HCT116 (cell line): ENCODE data around the gene ZNF717. TPM values are rescaled to one million over a fixed set of nuclear protein-coding genes. Genes with fewer than 3 reads are reported as not detected.

ENCODE experiments used
- ATAC-seq: fragments of 200-7000 bp; cut with Tn5 transposase; 2 replicates; pipeline ENCODE4 v1.9.1; 2020; ENCODE audit warnings: mild to moderate bottlenecking, moderate library complexity
- BruUV-seq: library from RNA; stranded (reverse); fragments of 400-500 nt; replicated peaks from 2 replicates; lab custom pipeline; 2021; lab: Mats Ljungman, UMichigan
- CTCF ChIA-PET: fragments of 300-600 bp; sonication (Branson Sonifier 250); formaldehyde crosslinking; loops from one replicate; lab custom pipeline; 2021; ENCODE audit warnings: antibody characterized with exemption; lab: Charles Lee
- POLR2A ChIA-PET: fragments of 300-600, 350-600 bp; sonication (Branson Sonifier 250); formaldehyde crosslinking; loops from one replicate; lab custom pipeline; 2021; ENCODE audit warnings: antibody characterized with exemption; lab: Charles Lee
- RAD21 ChIA-PET, 2 experiments: fragments of 300-600 bp; sonication (Branson Sonifier 250); formaldehyde crosslinking; loops; one replicate each; lab custom pipeline; 2023; ENCODE audit warnings: low total read pairs in 2 of 2; ENCODE audit not compliant: uncharacterized antibody in 2 of 2, unreplicated experiment in 2 of 2, low non-redundant PET in 1 of 2; lab: Charles Lee
- DNase-seq: peaks from one replicate; pipeline ENCODE4 v3.0.0-alpha.2; 2010; ENCODE audit warnings: low read depth, low spot score
- H2AFZ ChIP-seq: fragments of 200-600 bp; shearing (Covaris generic), sonication (generic); 2 replicates; pipeline ENCODE4 v1.6.1; 2017; ENCODE audit warnings: low read depth, mixed run types, mixed read lengths, antibody characterized with exemption, low read length; ENCODE audit not compliant: poor library complexity, severe bottlenecking
- H3K27ac ChIP-seq: 2 replicates; pipeline ENCODE4 v1.5.1; 2012; ENCODE audit warnings: low read depth, low read length
- H3K27me3 ChIP-seq: fragments of 200-600 bp; sonication (generic); 2 replicates; pipeline ENCODE4 v1.6.1; 2016; ENCODE audit warnings: mixed run types, low read length, mixed read lengths; ENCODE audit not compliant: insufficient read depth
- H3K36me3 ChIP-seq, 2 experiments: fragments of 200-500 bp in 1 of 2; fragments of 200-600 bp in 1 of 2; sonication (Bioruptor generic) in 1 of 2; sonication (generic) in 1 of 2; 2 replicates each; pipeline versions ENCODE4 v1.5.1 to v1.6.1; 2014 to 2016; ENCODE audit warnings: low read length in 2 of 2, inconsistent platforms in 1 of 2, mixed read lengths in 1 of 2, mixed run types in 1 of 2; ENCODE audit not compliant: insufficient read depth in 2 of 2, control insufficient read depth in 1 of 2
- H3K4me1 ChIP-seq, 2 experiments: fragments of 200-600 bp in 1 of 2; sonication (generic) in 1 of 2; 2 replicates each; pipeline versions ENCODE4 v1.5.1 to v1.6.1; 2012 to 2017; ENCODE audit warnings: low read length in 2 of 2, inconsistent platforms in 1 of 2, mild to moderate bottlenecking in 1 of 2, mixed read lengths in 1 of 2, mixed run types in 1 of 2, moderate library complexity in 1 of 2; ENCODE audit not compliant: insufficient read depth in 2 of 2, control insufficient read depth in 1 of 2
- H3K4me2 ChIP-seq: fragments of 200-600 bp; sonication (generic); 2 replicates; pipeline ENCODE4 v1.6.1; 2017; ENCODE audit warnings: mixed run types, low read length, mixed read lengths
- H3K4me3 ChIP-seq, 2 experiments: fragments of 200-600 bp in 1 of 2; sonication (generic) in 1 of 2; replicated peaks in 1 of 2; 2 replicates each; pipeline ENCODE4 v1.5.1; 2011 to 2016; ENCODE audit warnings: low read length in 2 of 2, control low read depth in 1 of 2, low read depth in 1 of 2, mild to moderate bottlenecking in 1 of 2, mixed read lengths in 1 of 2, mixed run types in 1 of 2
- H3K79me2 ChIP-seq: fragments of 200-600 bp; sonication (generic); 2 replicates; pipeline ENCODE4 v1.6.1; 2017; ENCODE audit warnings: mild to moderate bottlenecking, mixed run types, low read length, moderate library complexity, mixed read lengths; ENCODE audit not compliant: insufficient read depth
- H3K9ac ChIP-seq: fragments of 200-600 bp; sonication (generic); 2 replicates; pipeline ENCODE4 v1.6.1; 2016; ENCODE audit warnings: low read length, mixed read lengths
- H3K9me2 ChIP-seq: fragments of 200-600 bp; sonication (generic), shearing (Covaris generic); 2 replicates; pipeline ENCODE4 v1.6.1; 2017; ENCODE audit warnings: mixed run types, mild to moderate bottlenecking, moderate library complexity; ENCODE audit not compliant: insufficient read depth
- H3K9me3 ChIP-seq, 2 experiments: fragments of 200-500 bp in 1 of 2; fragments of 200-600 bp in 1 of 2; sonication (Bioruptor generic) in 1 of 2; sonication (generic) in 1 of 2; 2 replicates each; pipeline ENCODE4 v1.6.1; 2014 to 2017; ENCODE audit warnings: low read length in 2 of 2, mixed read lengths in 2 of 2, inconsistent platforms in 1 of 2, low read depth in 1 of 2, mild to moderate bottlenecking in 1 of 2, mixed run types in 1 of 2, moderate library complexity in 1 of 2; ENCODE audit not compliant: control insufficient read depth in 1 of 2, insufficient read depth in 1 of 2
- H4K20me1 ChIP-seq: fragments of 200-600 bp; sonication (generic), shearing (Covaris generic); 2 replicates; pipeline ENCODE4 v1.6.1; 2017; ENCODE audit warnings: mixed run types, mild to moderate bottlenecking, moderate library complexity; ENCODE audit not compliant: insufficient read depth
- CBX3 ChIP-seq: IDR thresholded peaks from 2 replicates; pipeline ENCODE4 v1.6.1; 2012; ENCODE audit warnings: low read depth
- CEBPB ChIP-seq: IDR thresholded peaks from 2 replicates; pipeline ENCODE4 v1.6.1; 2012; ENCODE audit warnings: low read depth
- EGR1 ChIP-seq: IDR thresholded peaks from 2 replicates; pipeline ENCODE4 v1.6.1; 2012; ENCODE audit warnings: low read depth
- EZH2 ChIP-seq: fragments of 200-600 bp; sonication (generic); IDR thresholded peaks from 2 replicates; pipeline ENCODE4 v1.6.1; 2017; ENCODE audit warnings: antibody characterized with exemption, mixed run types
- EZH2phosphoT487 ChIP-seq: fragments of 200-600 bp; IDR thresholded peaks from 2 replicates; pipeline ENCODE4 v1.6.1; 2018; ENCODE audit warnings: antibody characterized with exemption, borderline replicate concordance
- FOSL1 ChIP-seq: IDR thresholded peaks from 2 replicates; pipeline ENCODE4 v1.6.1; 2012; ENCODE audit warnings: low read depth
- JUND ChIP-seq: IDR thresholded peaks from 2 replicates; pipeline ENCODE4 v1.6.1; 2012
- POLR2A ChIP-seq: IDR thresholded peaks from 2 replicates; pipeline ENCODE4 v1.7.0; 2011; ENCODE audit warnings: borderline replicate concordance; ENCODE audit not compliant: insufficient read depth, insufficient read length; ENCODE audit errors: extremely low read depth
- POLR2AphosphoS5 ChIP-seq: IDR thresholded peaks from 2 replicates; pipeline ENCODE4 v1.6.1; 2011; ENCODE audit warnings: mild to moderate bottlenecking, low read depth, low read length, moderate library complexity
- RAD21 ChIP-seq: IDR thresholded peaks from 2 replicates; pipeline ENCODE4 v1.6.1; 2012; ENCODE audit warnings: low read depth, mild to moderate bottlenecking
- SIN3A ChIP-seq: IDR thresholded peaks from 2 replicates; pipeline ENCODE4 v1.6.1; 2012; ENCODE audit warnings: low read depth
- SP1 ChIP-seq: IDR thresholded peaks from 2 replicates; pipeline ENCODE4 v1.6.1; 2012; ENCODE audit warnings: low read depth
- SRF ChIP-seq: IDR thresholded peaks from 2 replicates; pipeline ENCODE4 v1.6.1; 2012; ENCODE audit warnings: low read depth
- TCF7L2 ChIP-seq: IDR thresholded peaks from 2 replicates; pipeline ENCODE4 v1.7.0; 2011; ENCODE audit warnings: borderline replicate concordance, inconsistent platforms; ENCODE audit not compliant: insufficient read depth, insufficient read length; ENCODE audit errors: extremely low read depth
- ZFX ChIP-seq: fragments of 450-650 bp; IDR thresholded peaks from 2 replicates; pipeline ENCODE4 v1.6.1; 2017
- intact Hi-C: fragments of 100-400 bp; cut with micrococcal nuclease; formaldehyde crosslinking; loops from 2 replicates; pipeline ENCODE4 v1.10.0; 2022
- total RNA-seq: library from RNA; stranded (reverse); gene quantifications from one replicate; pipeline ENCODE4 v1.2.1, GENCODE V29; 2021; ENCODE audit not compliant: unreplicated experiment
- TF ChIP-seq, protein P1 (sequence below), 3 experiments: fragments of 200-600 bp in 1 of 3; sonication (generic) in 1 of 3; IDR thresholded peaks in 2 of 3; conservative IDR thresholded peaks in 1 of 3; 2 replicates each; pipeline ENCODE4 v1.5.1; 2012 to 2017; ENCODE audit warnings: low read depth in 2 of 3, low read length in 2 of 3, antibody characterized with exemption in 1 of 3, borderline replicate concordance in 1 of 3, control low read depth in 1 of 3, mild to moderate bottlenecking in 1 of 3, mixed read lengths in 1 of 3, mixed run types in 1 of 3, moderate library complexity in 1 of 3; ENCODE audit not compliant: insufficient read depth in 1 of 3
- TF ChIP-seq, protein P2 (sequence below): IDR thresholded peaks from 2 replicates; pipeline ENCODE4 v1.6.1; 2012
- TF ChIP-seq, protein P3 (sequence below): IDR thresholded peaks from 2 replicates; pipeline ENCODE4 v1.6.1; 2012
- TF ChIP-seq, protein P4 (sequence below): IDR thresholded peaks from 2 replicates; pipeline ENCODE4 v1.6.1; 2011; ENCODE audit warnings: mild to moderate bottlenecking, low read length, moderate library complexity; ENCODE audit not compliant: insufficient replicate concordance; ENCODE audit errors: extremely low read depth
- TF ChIP-seq, protein P5 (sequence below): IDR thresholded peaks from 2 replicates; pipeline ENCODE4 v1.6.1; 2012; ENCODE audit warnings: low read depth

Gene ZNF717
- total RNA-seq, 1 experiment from 2014 or later = 0.12 TPM

DNA sequence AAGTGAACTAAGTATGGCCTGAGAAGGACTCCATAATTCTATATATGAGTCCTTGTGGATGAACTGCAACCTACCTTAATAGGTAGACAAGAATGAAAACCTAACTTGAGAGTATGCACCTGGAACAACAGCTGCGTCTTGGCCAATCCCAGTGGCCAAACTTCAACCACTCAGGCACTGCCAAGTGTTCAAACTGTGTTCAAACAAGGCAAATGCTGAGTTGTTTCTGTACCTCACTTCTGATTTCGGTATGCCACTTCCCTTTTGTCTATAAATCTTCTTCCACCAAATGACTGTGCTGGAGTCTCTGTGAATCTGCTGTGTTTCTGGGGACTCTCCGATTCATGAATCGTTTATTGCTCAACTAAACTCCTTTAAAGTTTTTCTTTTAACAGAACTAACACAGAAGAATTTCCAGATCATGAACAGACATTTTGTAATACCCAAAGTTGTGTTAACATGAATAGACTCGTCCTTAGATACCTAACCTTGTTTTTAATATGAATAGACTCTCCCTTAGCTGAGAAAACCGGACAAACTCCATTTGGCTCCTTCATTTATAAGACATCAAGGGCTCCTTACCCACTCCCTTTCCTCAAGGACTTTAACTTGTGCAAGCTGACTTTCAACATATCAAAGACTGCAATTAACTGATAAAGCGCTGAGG is 4.1 kb downstream of the ZNF717 start:
- ChIA-PET CTCF (no interaction called here), POLR2A (no interaction called here), RAD21 (no interaction called here)
- intact Hi-C loops = no loop called here
- Histone ChIP-seq H2AFZ (no peak overlapping the region), H4K20me1 (no peaks in the 10 kb centered on the region), H3K9me2 (no peaks in the 10 kb centered on the region), H3K9ac (no peak overlapping the region), H3K4me3 (no peak overlapping the region), H3K4me1 (no peaks in the 10 kb centered on the region), H3K27me3 (no peaks in the 10 kb centered on the region), H3K4me2 (no peak overlapping the region), H3K9me3 (no peaks in the 10 kb centered on the region; a peak in 1 of 4 replicates), H3K79me2 (no peaks in the 10 kb centered on the region), H3K27ac (no peak overlapping the region), H3K36me3 (no peaks in the 10 kb centered on the region)
- TF ChIP-seq, protein P1, sequence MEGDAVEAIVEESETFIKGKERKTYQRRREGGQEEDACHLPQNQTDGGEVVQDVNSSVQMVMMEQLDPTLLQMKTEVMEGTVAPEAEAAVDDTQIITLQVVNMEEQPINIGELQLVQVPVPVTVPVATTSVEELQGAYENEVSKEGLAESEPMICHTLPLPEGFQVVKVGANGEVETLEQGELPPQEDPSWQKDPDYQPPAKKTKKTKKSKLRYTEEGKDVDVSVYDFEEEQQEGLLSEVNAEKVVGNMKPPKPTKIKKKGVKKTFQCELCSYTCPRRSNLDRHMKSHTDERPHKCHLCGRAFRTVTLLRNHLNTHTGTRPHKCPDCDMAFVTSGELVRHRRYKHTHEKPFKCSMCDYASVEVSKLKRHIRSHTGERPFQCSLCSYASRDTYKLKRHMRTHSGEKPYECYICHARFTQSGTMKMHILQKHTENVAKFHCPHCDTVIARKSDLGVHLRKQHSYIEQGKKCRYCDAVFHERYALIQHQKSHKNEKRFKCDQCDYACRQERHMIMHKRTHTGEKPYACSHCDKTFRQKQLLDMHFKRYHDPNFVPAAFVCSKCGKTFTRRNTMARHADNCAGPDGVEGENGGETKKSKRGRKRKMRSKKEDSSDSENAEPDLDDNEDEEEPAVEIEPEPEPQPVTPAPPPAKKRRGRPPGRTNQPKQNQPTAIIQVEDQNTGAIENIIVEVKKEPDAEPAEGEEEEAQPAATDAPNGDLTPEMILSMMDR (IDR thresholded peaks at IDR 0.05 in 2 of 3, conservative IDR thresholded peaks at IDR 0.05 in 1 of 3; ENCODE audit: borderline replicate concordance in 1 of 3, insufficient read depth in 1 of 3, low read depth in 2 of 3, low read length in 2 of 3) = no peak
- TF ChIP-seq POLR2AphosphoS5 = no peak
- no peak for TF ChIP-seq EGR1
- no peak for TF ChIP-seq CBX3
- no peak for TF ChIP-seq CEBPB
- TF ChIP-seq TCF7L2 = no peak
- no peak for TF ChIP-seq EZH2phosphoT487
- TF ChIP-seq FOSL1 = no peak
- TF ChIP-seq, protein P2, sequence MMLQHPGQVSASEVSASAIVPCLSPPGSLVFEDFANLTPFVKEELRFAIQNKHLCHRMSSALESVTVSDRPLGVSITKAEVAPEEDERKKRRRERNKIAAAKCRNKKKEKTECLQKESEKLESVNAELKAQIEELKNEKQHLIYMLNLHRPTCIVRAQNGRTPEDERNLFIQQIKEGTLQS = no peak
- no peak for TF ChIP-seq POLR2A
- TF ChIP-seq, protein P3, sequence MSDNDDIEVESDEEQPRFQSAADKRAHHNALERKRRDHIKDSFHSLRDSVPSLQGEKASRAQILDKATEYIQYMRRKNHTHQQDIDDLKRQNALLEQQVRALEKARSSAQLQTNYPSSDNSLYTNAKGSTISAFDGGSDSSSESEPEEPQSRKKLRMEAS = no peak
- no peak for TF ChIP-seq ZFX
- TF ChIP-seq, protein P4, sequence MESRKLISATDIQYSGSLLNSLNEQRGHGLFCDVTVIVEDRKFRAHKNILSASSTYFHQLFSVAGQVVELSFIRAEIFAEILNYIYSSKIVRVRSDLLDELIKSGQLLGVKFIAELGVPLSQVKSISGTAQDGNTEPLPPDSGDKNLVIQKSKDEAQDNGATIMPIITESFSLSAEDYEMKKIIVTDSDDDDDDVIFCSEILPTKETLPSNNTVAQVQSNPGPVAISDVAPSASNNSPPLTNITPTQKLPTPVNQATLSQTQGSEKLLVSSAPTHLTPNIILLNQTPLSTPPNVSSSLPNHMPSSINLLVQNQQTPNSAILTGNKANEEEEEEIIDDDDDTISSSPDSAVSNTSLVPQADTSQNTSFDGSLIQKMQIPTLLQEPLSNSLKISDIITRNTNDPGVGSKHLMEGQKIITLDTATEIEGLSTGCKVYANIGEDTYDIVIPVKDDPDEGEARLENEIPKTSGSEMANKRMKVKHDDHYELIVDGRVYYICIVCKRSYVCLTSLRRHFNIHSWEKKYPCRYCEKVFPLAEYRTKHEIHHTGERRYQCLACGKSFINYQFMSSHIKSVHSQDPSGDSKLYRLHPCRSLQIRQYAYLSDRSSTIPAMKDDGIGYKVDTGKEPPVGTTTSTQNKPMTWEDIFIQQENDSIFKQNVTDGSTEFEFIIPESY = no peak
- no peak for TF ChIP-seq JUND
- no peak for TF ChIP-seq SRF
- no peak for TF ChIP-seq RAD21
- no peak for TF ChIP-seq SIN3A
- no peak for TF ChIP-seq EZH2
- TF ChIP-seq, protein P5, sequence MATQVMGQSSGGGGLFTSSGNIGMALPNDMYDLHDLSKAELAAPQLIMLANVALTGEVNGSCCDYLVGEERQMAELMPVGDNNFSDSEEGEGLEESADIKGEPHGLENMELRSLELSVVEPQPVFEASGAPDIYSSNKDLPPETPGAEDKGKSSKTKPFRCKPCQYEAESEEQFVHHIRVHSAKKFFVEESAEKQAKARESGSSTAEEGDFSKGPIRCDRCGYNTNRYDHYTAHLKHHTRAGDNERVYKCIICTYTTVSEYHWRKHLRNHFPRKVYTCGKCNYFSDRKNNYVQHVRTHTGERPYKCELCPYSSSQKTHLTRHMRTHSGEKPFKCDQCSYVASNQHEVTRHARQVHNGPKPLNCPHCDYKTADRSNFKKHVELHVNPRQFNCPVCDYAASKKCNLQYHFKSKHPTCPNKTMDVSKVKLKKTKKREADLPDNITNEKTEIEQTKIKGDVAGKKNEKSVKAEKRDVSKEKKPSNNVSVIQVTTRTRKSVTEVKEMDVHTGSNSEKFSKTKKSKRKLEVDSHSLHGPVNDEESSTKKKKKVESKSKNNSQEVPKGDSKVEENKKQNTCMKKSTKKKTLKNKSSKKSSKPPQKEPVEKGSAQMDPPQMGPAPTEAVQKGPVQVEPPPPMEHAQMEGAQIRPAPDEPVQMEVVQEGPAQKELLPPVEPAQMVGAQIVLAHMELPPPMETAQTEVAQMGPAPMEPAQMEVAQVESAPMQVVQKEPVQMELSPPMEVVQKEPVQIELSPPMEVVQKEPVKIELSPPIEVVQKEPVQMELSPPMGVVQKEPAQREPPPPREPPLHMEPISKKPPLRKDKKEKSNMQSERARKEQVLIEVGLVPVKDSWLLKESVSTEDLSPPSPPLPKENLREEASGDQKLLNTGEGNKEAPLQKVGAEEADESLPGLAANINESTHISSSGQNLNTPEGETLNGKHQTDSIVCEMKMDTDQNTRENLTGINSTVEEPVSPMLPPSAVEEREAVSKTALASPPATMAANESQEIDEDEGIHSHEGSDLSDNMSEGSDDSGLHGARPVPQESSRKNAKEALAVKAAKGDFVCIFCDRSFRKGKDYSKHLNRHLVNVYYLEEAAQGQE = no peak
- no peak for TF ChIP-seq SP1
- no peak for ATAC-seq
- no TSS peak for BruUV-seq
- DNase-seq = no peak
